ENCODE results near the gene INTS6. TPM values are rescaled to one million over a fixed set of nuclear protein-coding genes. Genes with fewer than 3 reads are reported as not detected.

INTS6 gene
- total RNA-seq, 4 donors from 2014 or later, result 30.8 to 60.1 (median 45.5) TPM

DNA sequence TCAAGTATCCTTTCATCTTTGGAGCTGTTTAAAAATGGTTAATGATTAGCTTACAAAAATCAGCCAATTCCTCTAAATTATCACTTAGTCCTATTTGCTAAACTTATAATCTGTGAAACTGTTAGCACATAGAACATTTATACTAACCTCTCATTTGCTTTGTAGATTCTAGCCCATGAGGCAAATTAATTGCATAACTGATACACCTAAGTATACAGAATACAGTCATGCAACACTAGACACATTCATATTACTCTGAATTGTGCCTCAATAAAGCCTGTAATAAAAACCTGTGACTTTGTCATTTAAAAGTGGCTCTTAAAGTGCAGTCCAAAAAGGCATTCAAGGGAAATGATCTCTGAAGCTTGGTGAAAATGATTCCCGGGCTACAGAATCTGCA lies 92.3 kb downstream of the INTS6 start:
- Histone ChIP-seq H3K36me3 (peaks cover 0 to 32% (median 0%) of the 10 kb centered on the region in 3 donors), H3K4me1 (no peaks in the 10 kb centered on the region), H3K4me3 (no peak overlapping the region), H3K27me3 (no peaks in the 10 kb centered on the region), H3K9me3 (no peaks in the 10 kb centered on the region), H3K27ac (no peak overlapping the region)
- TF ChIP-seq EP300 (IDR thresholded peaks at IDR 0.05), result no peak
- TF ChIP-seq, protein P1, sequence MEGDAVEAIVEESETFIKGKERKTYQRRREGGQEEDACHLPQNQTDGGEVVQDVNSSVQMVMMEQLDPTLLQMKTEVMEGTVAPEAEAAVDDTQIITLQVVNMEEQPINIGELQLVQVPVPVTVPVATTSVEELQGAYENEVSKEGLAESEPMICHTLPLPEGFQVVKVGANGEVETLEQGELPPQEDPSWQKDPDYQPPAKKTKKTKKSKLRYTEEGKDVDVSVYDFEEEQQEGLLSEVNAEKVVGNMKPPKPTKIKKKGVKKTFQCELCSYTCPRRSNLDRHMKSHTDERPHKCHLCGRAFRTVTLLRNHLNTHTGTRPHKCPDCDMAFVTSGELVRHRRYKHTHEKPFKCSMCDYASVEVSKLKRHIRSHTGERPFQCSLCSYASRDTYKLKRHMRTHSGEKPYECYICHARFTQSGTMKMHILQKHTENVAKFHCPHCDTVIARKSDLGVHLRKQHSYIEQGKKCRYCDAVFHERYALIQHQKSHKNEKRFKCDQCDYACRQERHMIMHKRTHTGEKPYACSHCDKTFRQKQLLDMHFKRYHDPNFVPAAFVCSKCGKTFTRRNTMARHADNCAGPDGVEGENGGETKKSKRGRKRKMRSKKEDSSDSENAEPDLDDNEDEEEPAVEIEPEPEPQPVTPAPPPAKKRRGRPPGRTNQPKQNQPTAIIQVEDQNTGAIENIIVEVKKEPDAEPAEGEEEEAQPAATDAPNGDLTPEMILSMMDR (IDR thresholded peaks at IDR 0.05), result no peak
- TF ChIP-seq POLR2A (IDR thresholded peaks at IDR 0.05), result no peak
- WGBS, 2 donors, result 79 to 92% methylated on average over 1 of the region's 1 CpG
- DNase-seq (ENCODE audit: low spot score in 2 of 2), result no peak

DNA sequence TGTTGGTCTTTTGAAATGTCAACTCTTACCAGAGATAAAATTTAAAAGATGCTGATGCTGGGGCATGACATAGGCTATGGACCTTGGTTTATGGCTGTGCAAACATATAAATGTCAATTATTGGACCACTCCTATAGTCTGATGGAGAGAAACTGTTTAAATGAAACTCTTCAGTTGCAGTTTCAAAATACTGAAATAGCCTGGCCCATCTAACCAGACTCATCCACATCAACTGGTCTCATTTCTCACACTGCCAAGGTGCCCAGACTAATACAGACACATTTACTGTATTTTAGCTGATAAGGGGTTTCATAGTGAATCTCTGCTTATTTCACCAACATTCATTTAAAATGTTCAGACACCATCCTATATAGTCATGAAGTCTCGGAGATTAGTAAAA lies 93.5 kb downstream of the INTS6 start:
- DNase-seq (ENCODE audit: low spot score in 2 of 2), result no peak
- no peak for TF ChIP-seq POLR2A (IDR thresholded peaks at IDR 0.05)
- TF ChIP-seq, protein P1 (IDR thresholded peaks at IDR 0.05), result no peak
- no peak for TF ChIP-seq EP300 (IDR thresholded peaks at IDR 0.05)
- H3K36me3 ChIP-seq, result peaks cover 0 to 21% (median 0%) of the 10 kb centered on the region in 3 donors
- no peaks in the 10 kb centered on the region for H3K27me3 ChIP-seq
- H3K9me3 ChIP-seq, result no peaks in the 10 kb centered on the region
- no peaks in the 10 kb centered on the region for H3K4me1 ChIP-seq
- no peak overlapping the region for H3K27ac ChIP-seq
- H3K4me3 ChIP-seq, result no peak overlapping the region
- 91 to 93% methylated on average over 1 of the region's 1 CpG for WGBS, 2 donors

DNA sequence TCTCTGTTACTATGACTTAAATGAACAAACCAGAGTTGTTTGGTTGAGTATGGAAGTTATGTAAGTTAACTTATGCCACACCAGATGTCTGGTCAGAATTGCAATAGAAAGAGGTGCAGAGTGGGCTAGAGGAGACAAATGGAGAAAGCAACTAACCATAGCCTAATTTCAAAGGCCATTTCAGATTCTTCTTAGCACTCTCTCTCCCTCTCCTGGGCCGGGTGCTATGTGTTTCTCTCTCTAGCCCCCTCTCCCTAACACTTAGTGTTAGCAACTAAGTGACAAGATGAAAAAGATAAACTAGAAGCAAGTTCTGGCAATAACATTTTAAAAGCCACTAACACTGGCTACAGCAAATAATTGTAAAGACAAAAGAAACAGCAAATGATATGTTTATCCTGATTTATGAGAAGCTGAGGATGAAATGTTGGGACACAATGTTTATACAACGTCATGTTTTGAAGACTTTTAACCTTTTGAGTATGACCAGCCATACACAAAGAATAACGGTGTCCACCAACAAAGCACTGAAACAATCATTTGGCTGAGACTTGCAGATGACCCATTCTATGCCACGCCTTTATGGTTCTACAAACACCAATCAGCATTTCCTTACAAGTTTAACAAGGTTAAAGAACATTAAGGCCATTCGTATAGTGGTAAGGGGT lies 94.8 kb downstream of the INTS6 start:
- no peaks in the 10 kb centered on the region for H3K4me1 ChIP-seq
- no peaks in the 10 kb centered on the region for H3K9me3 ChIP-seq
- H3K4me3 ChIP-seq, result no peak overlapping the region
- TF ChIP-seq POLR2A (IDR thresholded peaks at IDR 0.05), result no peak
- no peak for TF ChIP-seq EP300 (IDR thresholded peaks at IDR 0.05)
- TF ChIP-seq, protein P1 (IDR thresholded peaks at IDR 0.05), result no peak
- H3K27me3 ChIP-seq, result no peaks in the 10 kb centered on the region
- no peak for DNase-seq (ENCODE audit: low spot score in 2 of 2)
- no peak overlapping the region for H3K27ac ChIP-seq
- 74 to 75% methylated on average over 5 of the region's 5 CpGs for WGBS, 2 donors
- peaks cover 0 to 15% (median 0%) of the 10 kb centered on the region in 3 donors for H3K36me3 ChIP-seq

DNA sequence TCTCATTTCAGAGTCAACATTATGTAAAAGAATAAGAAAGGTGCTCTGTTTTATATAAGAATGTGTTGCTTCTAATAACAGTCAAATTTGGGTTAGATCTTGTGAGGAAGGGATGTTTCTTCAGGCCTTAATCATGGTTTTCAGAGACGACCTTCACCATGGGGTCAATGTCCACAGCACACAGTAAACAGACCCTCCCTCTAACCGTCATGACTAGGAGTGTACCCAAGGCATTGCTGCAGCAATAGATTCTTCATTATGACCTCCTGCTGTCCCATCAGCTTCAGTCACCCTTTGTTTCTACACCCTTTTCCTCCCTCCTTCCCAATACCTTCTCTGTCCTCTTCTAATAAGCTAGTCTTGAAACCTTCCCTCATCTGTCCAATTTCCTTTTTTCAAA lies 97.6 kb downstream of the INTS6 start:
- Histone ChIP-seq H3K9me3 (no peaks in the 10 kb centered on the region), H3K4me1 (no peaks in the 10 kb centered on the region), H3K27me3 (no peaks in the 10 kb centered on the region), H3K4me3 (no peak overlapping the region), H3K36me3 (peaks cover 0 to 5% (median 0%) of the 10 kb centered on the region in 3 donors), H3K27ac (no peak overlapping the region)
- 66 to 72% methylated on average over 2 of the region's 2 CpGs for WGBS, 2 donors
- no peak for TF ChIP-seq EP300 (IDR thresholded peaks at IDR 0.05)
- TF ChIP-seq, protein P1 (IDR thresholded peaks at IDR 0.05), result no peak
- TF ChIP-seq POLR2A (IDR thresholded peaks at IDR 0.05), result no peak
- no peak for DNase-seq (ENCODE audit: low spot score in 2 of 2)

DNA sequence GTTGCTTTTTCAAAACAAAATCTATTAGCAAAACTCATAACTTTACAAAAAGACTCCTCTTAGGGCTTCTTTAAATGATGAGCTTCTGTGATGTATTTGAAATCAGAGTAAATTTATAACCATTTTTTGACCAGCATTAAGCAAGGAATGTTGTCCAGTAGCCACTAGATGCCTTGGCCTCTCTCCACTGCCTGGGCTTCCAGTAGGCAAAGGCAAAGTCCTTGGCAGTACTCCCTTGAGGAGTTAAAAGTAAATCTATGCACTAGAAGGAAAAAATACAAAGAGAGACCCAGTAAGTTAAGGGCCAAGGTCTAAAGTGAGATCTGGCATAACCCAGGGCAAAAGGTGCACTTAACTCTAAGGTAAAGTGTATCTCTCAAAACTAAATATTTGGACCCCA lies 103.8 kb downstream of the INTS6 start:
- no peaks in the 10 kb centered on the region for H3K9me3 ChIP-seq
- H3K4me1 ChIP-seq, result no peaks in the 10 kb centered on the region

More for the DNA sequence above, 103.8 kb downstream of the INTS6 start:
- no peak for DNase-seq (ENCODE audit: low spot score in 2 of 2)
- Histone ChIP-seq H3K36me3 (peaks cover 0 to 10% (median 0%) of the 10 kb centered on the region in 3 donors), H3K27me3 (no peaks in the 10 kb centered on the region), H3K27ac (no peak overlapping the region), H3K4me3 (no peak overlapping the region)
- no peak for TF ChIP-seq POLR2A (IDR thresholded peaks at IDR 0.05)
- TF ChIP-seq, protein P1 (IDR thresholded peaks at IDR 0.05), result no peak
- TF ChIP-seq EP300 (IDR thresholded peaks at IDR 0.05), result no peak
